ENCODE results near the gene POPDC3. TPM values are rescaled to one million over a fixed set of nuclear protein-coding genes. Genes with fewer than 3 reads are reported as not detected.
"Not testable (repeated sequence)": the region's sequence is repeated elsewhere in the genome, so short reads cannot be mapped to it uniquely, and the experiment has no call there.

POPDC3 gene
- total and polyA plus RNA-seq, 4 donors = 0.18 to 1.9 (median 0.81) TPM

- peaks cover 0 to under 1% (median 0%) of the 10 kb centered on the region in 4 donors for H3K9me3 ChIP-seq (ENCODE audit: control insufficient read depth in 4 of 4, insufficient read depth in 3 of 4, low read length in 3 of 4)
Measured at GRCh38 chr6:105223242-105223641, 43.4 kb upstream of the POPDC3 start.

GRCh38 chr6:105221219-105221618, 41.4 kb upstream of the POPDC3 start:
- H3K27me3 ChIP-seq (ENCODE audit: control insufficient read depth in 3 of 3, insufficient read depth in 3 of 3, low read length in 2 of 3) = not testable (repeated sequence)

More at GRCh38 chr6:105223242-105223641, 43.4 kb upstream of the POPDC3 start:
- DNase-seq (no peak), ATAC-seq (ENCODE audit: insufficient read depth, low FRiP score) (no peak)
- H3K9ac ChIP-seq (ENCODE audit: insufficient read depth in 1 of 2, low read length in 2 of 2) = no peak overlapping the region
- no peaks in the 10 kb centered on the region for H3K27me3 ChIP-seq (ENCODE audit: control insufficient read depth in 3 of 3, insufficient read depth in 3 of 3, low read length in 2 of 3)
- H3K36me3 ChIP-seq (ENCODE audit: control insufficient read depth in 4 of 4, insufficient read depth in 4 of 4, low read length in 4 of 4) = no peaks in the 10 kb centered on the region
- H3K4me3 ChIP-seq = no peak overlapping the region
- H3K4me1 ChIP-seq (ENCODE audit: control insufficient read depth in 5 of 5, insufficient read depth in 5 of 5, low read length in 5 of 5) = no peaks in the 10 kb centered on the region
- 88 to 100% methylated on average over 1 of the region's 1 CpG for WGBS, 2 donors
- no peak overlapping the region for H3K27ac ChIP-seq (ENCODE audit: low read depth in 1 of 2, low read length in 1 of 2)
- TF ChIP-seq CTCF (IDR thresholded peaks at IDR 0.05; ENCODE audit: control extremely low read depth, extremely low read depth) = no peak

GRCh38 chr6:105220186-105220585, 40.4 kb upstream of the POPDC3 start:
- ATAC-seq (ENCODE audit: insufficient read depth, low FRiP score) (no peak), DNase-seq (no peak)
- WGBS, 2 donors = 89% methylated on average over 5 of the region's 5 CpGs
- Histone ChIP-seq H3K36me3 (ENCODE audit: control insufficient read depth in 4 of 4, insufficient read depth in 4 of 4, low read length in 4 of 4) (no peaks in the 10 kb centered on the region), H3K9me3 (ENCODE audit: control insufficient read depth in 4 of 4, insufficient read depth in 3 of 4, low read length in 3 of 4) (peaks cover 0 to 2% (median 0%) of the 10 kb centered on the region in 4 donors), H3K27ac (ENCODE audit: low read depth in 1 of 2, low read length in 1 of 2) (no peak overlapping the region), H3K27me3 (ENCODE audit: control insufficient read depth in 3 of 3, insufficient read depth in 3 of 3, low read length in 2 of 3) (no peaks in the 10 kb centered on the region), H3K9ac (ENCODE audit: insufficient read depth in 1 of 2, low read length in 2 of 2) (no peak overlapping the region), H3K4me1 (ENCODE audit: control insufficient read depth in 5 of 5, insufficient read depth in 5 of 5, low read length in 5 of 5) (no peaks in the 10 kb centered on the region), H3K4me3 (no peak overlapping the region)
- TF ChIP-seq CTCF (IDR thresholded peaks at IDR 0.05; ENCODE audit: control extremely low read depth, extremely low read depth) = no peak

More at GRCh38 chr6:105221219-105221618, 41.4 kb upstream of the POPDC3 start:
- H3K36me3 ChIP-seq (ENCODE audit: control insufficient read depth in 4 of 4, insufficient read depth in 4 of 4, low read length in 4 of 4); DNase-seq; H3K4me3 ChIP-seq; ATAC-seq (ENCODE audit: insufficient read depth, low FRiP score); H3K9me3 ChIP-seq (ENCODE audit: control insufficient read depth in 4 of 4, insufficient read depth in 3 of 4, low read length in 3 of 4); H3K9ac ChIP-seq (ENCODE audit: insufficient read depth in 1 of 2, low read length in 2 of 2); H3K27ac ChIP-seq (ENCODE audit: low read depth in 1 of 2, low read length in 1 of 2); H3K4me1 ChIP-seq (ENCODE audit: control insufficient read depth in 5 of 5, insufficient read depth in 5 of 5, low read length in 5 of 5): not testable (repeated sequence)
- 90% methylated on average over 2 of the region's 2 CpGs for WGBS, 2 donors

- WGBS, 2 donors = 89 to 91% methylated on average over 9 of the region's 9 CpGs
- H3K4me3 ChIP-seq; DNase-seq; H3K9me3 ChIP-seq (ENCODE audit: control insufficient read depth in 4 of 4, insufficient read depth in 3 of 4, low read length in 3 of 4); H3K36me3 ChIP-seq (ENCODE audit: control insufficient read depth in 4 of 4, insufficient read depth in 4 of 4, low read length in 4 of 4); H3K27ac ChIP-seq (ENCODE audit: low read depth in 1 of 2, low read length in 1 of 2); H3K27me3 ChIP-seq (ENCODE audit: control insufficient read depth in 3 of 3, insufficient read depth in 3 of 3, low read length in 2 of 3); H3K4me1 ChIP-seq (ENCODE audit: control insufficient read depth in 5 of 5, insufficient read depth in 5 of 5, low read length in 5 of 5); H3K9ac ChIP-seq (ENCODE audit: insufficient read depth in 1 of 2, low read length in 2 of 2); ATAC-seq (ENCODE audit: insufficient read depth, low FRiP score): not testable (repeated sequence)
Measured at GRCh38 chr6:105219218-105219617, 39.4 kb upstream of the POPDC3 start.

All from lung (tissue), 12 donors.